Measurements from ENCODE around the gene LSAMP. TPM values are rescaled to one million over a fixed set of nuclear protein-coding genes. Genes with fewer than 3 reads are reported as not detected.

The LSAMP gene
- total RNA-seq, 1 experiment from 2014 or later, result 0.90 TPM

GRCh38 chr3:116405231-116405630 lies 40.1 kb downstream of the LSAMP start:
- no peak overlapping the region for H2BK15ac ChIP-seq (ENCODE audit: low read depth, low read length)
- no peak overlapping the region for H2AK5ac ChIP-seq (ENCODE audit: insufficient read length, low read length)
- no peaks in the 10 kb centered on the region for H3K9me3 Mint-ChIP-seq
- no peak overlapping the region for H2BK5ac ChIP-seq (ENCODE audit: insufficient read length, low read length)
- H3K27me3 Mint-ChIP-seq (ENCODE audit: low read depth), result no peaks in the 10 kb centered on the region
- H3K4ac ChIP-seq (ENCODE audit: low read depth, low read length), result no peak overlapping the region
- no peaks in the 10 kb centered on the region for H3K36me3 Mint-ChIP-seq (ENCODE audit: insufficient read depth in 1 of 3, low read depth in 3 of 3)
- H3K27ac ChIP-seq (ENCODE audit: insufficient read length, low read depth, low read length), result no peak overlapping the region
- H4K8ac ChIP-seq (replicated peaks; ENCODE audit: insufficient read length, low read depth, low read length), result no peak overlapping the region
- no peaks in the 10 kb centered on the region for H3K23me2 ChIP-seq (ENCODE audit: insufficient read length, low read depth, low read length, poor library complexity, severe bottlenecking)
- no peak overlapping the region for H3K56ac ChIP-seq (ENCODE audit: insufficient read length, low read depth, low read length)
- no peak overlapping the region for H3T11ph ChIP-seq (ENCODE audit: low read length)
- no peaks in the 10 kb centered on the region for H4K20me1 ChIP-seq (ENCODE audit: control insufficient read depth, insufficient read depth, insufficient read length)
- no peak overlapping the region for H2BK120ac ChIP-seq (ENCODE audit: low read depth, low read length, poor library complexity, severe bottlenecking)
- H3K79me1 ChIP-seq (ENCODE audit: insufficient read depth, low read depth, low read length, poor library complexity, severe bottlenecking), result no peaks in the 10 kb centered on the region
- no peak overlapping the region for H3K14ac ChIP-seq (ENCODE audit: insufficient read depth, low read length)
- H3K79me2 ChIP-seq (ENCODE audit: insufficient read depth, low read length), result no peaks in the 10 kb centered on the region
- no CpG with 5 or more reads among the region's 2 CpGs for WGBS (ENCODE audit: extremely low coverage, insufficient read length, low lambda C conversion rate)
- no peak overlapping the region for H4K91ac ChIP-seq (ENCODE audit: insufficient read length, low read depth, low read length)
- no peak overlapping the region for H3K4me2 ChIP-seq (ENCODE audit: insufficient read depth, insufficient read length, low read length)
- no peak overlapping the region for H3K27ac Mint-ChIP-seq
- H3K4me1 Mint-ChIP-seq, result peaks cover 4 to 5% of the 10 kb centered on the region in 2 experiments; a peak in 3 of 4 replicates
- no peak overlapping the region for H2BK12ac ChIP-seq (ENCODE audit: insufficient read length, low read depth, low read length)
- H2AFZ ChIP-seq (ENCODE audit: low read length), result no peak overlapping the region
- no peak for TF ChIP-seq CTCF (conservative IDR thresholded peaks at IDR 0.05)
- H3K4me3 Mint-ChIP-seq, result no peak overlapping the region
- H3K9me3 ChIP-seq (ENCODE audit: control insufficient read depth, low read depth, low read length), result no peaks in the 10 kb centered on the region
- no peak overlapping the region for H3K18ac ChIP-seq (ENCODE audit: insufficient read length, low read depth, low read length)
- H3K9ac ChIP-seq (ENCODE audit: extremely low read depth, insufficient read length, low read length), result no peak overlapping the region
- no peak for DNase-seq
- no peaks in the 10 kb centered on the region for H3K4me1 ChIP-seq (ENCODE audit: insufficient read depth, low read length)
- no peak overlapping the region for H4K5ac ChIP-seq (ENCODE audit: insufficient read length, low read depth, low read length)
- H3K23ac ChIP-seq (ENCODE audit: insufficient read length, low read depth, low read length), result no peak overlapping the region
- no peak overlapping the region for H2BK20ac ChIP-seq (ENCODE audit: low read depth, low read length, poor library complexity, severe bottlenecking)
- no peaks in the 10 kb centered on the region for H3K27me3 ChIP-seq (ENCODE audit: insufficient read depth, low read length)
